Thymus (tissue), 11 donors: Measurements from ENCODE around the gene AKAP10. TPM values are rescaled to one million over a fixed set of nuclear protein-coding genes. Genes with fewer than 3 reads are reported as not detected.
"Not testable (repeated sequence)": the region's sequence is repeated elsewhere in the genome, so short reads cannot be mapped to it uniquely, and the experiment has no call there.

Experiments
- DNase-seq, 9 donors: peaks; one replicate each; pipeline ENCODE4 v3.0.0-alpha.2; 2013; ENCODE audit warnings: low spot score in 9 of 9, low read depth in 6 of 9, missing footprints in 1 of 9
- H3K27ac ChIP-seq, 2 donors: one replicate each; pipeline ENCODE4 v1.5.1; 2013; ENCODE audit warnings: control low read depth in 1 of 2, low read depth in 1 of 2, low read length in 1 of 2, mild to moderate bottlenecking in 1 of 2, moderate library complexity in 1 of 2
- H3K27me3 ChIP-seq, 2 donors: one replicate each; pipeline ENCODE4 v1.5.1; 2013; ENCODE audit warnings: low read length in 1 of 2; ENCODE audit not compliant: control insufficient read depth in 2 of 2, insufficient read depth in 1 of 2
- H3K36me3 ChIP-seq, 2 donors: one replicate each; pipeline ENCODE4 v1.5.1; 2013; ENCODE audit warnings: low read length in 1 of 2, mild to moderate bottlenecking in 1 of 2, moderate library complexity in 1 of 2; ENCODE audit not compliant: control insufficient read depth in 2 of 2, insufficient read depth in 2 of 2
- H3K4me1 ChIP-seq, 2 donors: one replicate each; pipeline ENCODE4 v1.5.1; 2013; ENCODE audit warnings: low read length in 2 of 2; ENCODE audit not compliant: control insufficient read depth in 2 of 2, insufficient read depth in 2 of 2
- H3K4me3 ChIP-seq, 2 donors: one replicate each; pipeline ENCODE4 v1.5.1; 2013; ENCODE audit warnings: low read length in 2 of 2, control low read depth in 1 of 2, mild to moderate bottlenecking in 1 of 2
- H3K9me3 ChIP-seq, 2 donors: one replicate each; pipeline ENCODE4 v1.5.1; 2013; ENCODE audit warnings: low read length in 1 of 2, mild to moderate bottlenecking in 1 of 2; ENCODE audit not compliant: control insufficient read depth in 2 of 2, insufficient read depth in 1 of 2
- WGBS: extraction: QIAGEN DNeasy Blood & Tissue Kit; methylation state at CpG from one replicate; pipeline ENCODE4 v1.1.7; 2013; 5-methylcytosine and 5-hydroxymethylcytosine counted together
- polyA plus RNA-seq: library from polyadenylated mRNA; stranded (reverse); fragments of 200-250 nt; gene quantifications from one replicate; pipeline ENCODE4 v1.2.3, GENCODE V29; 2013
- total RNA-seq: library from RNA; stranded (reverse); fragments of 120-200 nt; gene quantifications from one replicate; pipeline ENCODE4 v1.2.4, GENCODE V29; 2013
- donor health status: healthy.

Gene AKAP10
- total and polyA plus RNA-seq, 2 donors: 14.3 to 24.9 TPM

GRCh38 chr17:19955099-19955498, 22.5 kb downstream of the AKAP10 start:
- no peak for DNase-seq
- Histone ChIP-seq H3K36me3 (peaks cover 18 to 30% of the 10 kb centered on the region in 2 donors), H3K9me3 (peaks cover 0 to 1% of the 10 kb centered on the region in 2 donors), H3K27ac (no peak overlapping the region), H3K4me3 (no peak overlapping the region), H3K4me1 (no peaks in the 10 kb centered on the region), H3K27me3 (no peaks in the 10 kb centered on the region)
- 90% methylated on average over 7 of the region's 7 CpGs for WGBS

GRCh38 chr17:19951411-19951810, 26.2 kb downstream of the AKAP10 start:
- H3K27me3 ChIP-seq, H3K27ac ChIP-seq, H3K9me3 ChIP-seq, H3K4me3 ChIP-seq, H3K4me1 ChIP-seq, DNase-seq: not testable (repeated sequence)
- over 99% methylated on average over 5 of the region's 5 CpGs for WGBS
- H3K36me3 ChIP-seq: peaks cover 16 to 32% of the 10 kb centered on the region in 2 donors

- H3K27ac ChIP-seq, H3K4me1 ChIP-seq, H3K27me3 ChIP-seq, DNase-seq, H3K4me3 ChIP-seq, H3K9me3 ChIP-seq: not testable (repeated sequence)
- 99% methylated on average over 43 of the region's 43 CpGs for WGBS
- H3K36me3 ChIP-seq: peaks cover 20 to 27% of the 10 kb centered on the region in 2 donors
Observed at GRCh38 chr17:19950624-19951195, 26.9 kb downstream of the AKAP10 start.

DNA sequence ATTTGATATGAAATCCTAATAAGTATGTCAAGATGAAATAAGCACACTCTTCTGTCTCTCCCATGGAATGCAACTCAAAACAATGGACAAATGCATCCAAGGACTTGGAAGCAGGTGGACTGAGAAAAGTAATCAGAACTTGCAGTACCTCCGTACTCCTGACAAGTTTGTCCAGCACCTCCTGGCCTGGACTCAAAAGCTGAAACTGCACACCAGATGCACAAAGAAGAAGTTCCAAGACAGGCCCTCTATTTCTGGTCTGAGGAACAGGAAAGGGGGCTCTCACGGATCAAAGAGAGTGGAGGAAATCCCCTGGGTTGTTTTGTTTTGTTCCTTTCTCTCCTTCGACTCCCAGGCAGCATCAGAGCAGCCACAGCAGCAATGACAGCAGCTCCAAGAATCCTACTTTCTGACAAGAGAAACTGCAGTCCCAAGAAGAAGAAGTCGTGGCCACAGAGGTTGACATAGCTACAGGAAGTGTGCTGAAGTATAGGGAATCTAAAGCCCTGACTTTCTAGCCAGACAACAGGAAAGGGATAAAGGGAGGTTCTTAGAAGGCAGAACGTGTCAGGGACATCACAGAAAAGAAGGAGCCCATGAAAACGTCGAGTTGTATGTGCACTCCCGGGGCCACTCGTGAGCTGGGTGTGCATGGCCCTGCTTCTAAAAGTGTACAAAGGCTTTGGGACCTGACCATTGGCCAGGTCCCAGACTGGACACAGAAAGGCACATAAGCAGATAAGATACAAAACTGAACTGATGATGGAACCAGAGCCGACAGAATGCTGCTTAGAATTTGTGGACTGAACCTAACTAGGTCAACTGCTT, 29.3 kb downstream of the AKAP10 start:
- Histone ChIP-seq H3K4me3 (no peak overlapping the region), H3K27ac (peak overlapping the region in 1 of 2 donors; percentile 25), H3K9me3 (no peaks in the 10 kb centered on the region), H3K27me3 (no peaks in the 10 kb centered on the region), H3K4me1 (peaks cover 0 to 4% of the 10 kb centered on the region in 2 donors), H3K36me3 (peaks cover 26 to 38% of the 10 kb centered on the region in 2 donors)
- WGBS: 49% methylated on average over 10 of the region's 10 CpGs
- DNase-seq: peak in 1 of 9 donors; percentile 8

GRCh38 chr17:19946921-19947320, 30.7 kb downstream of the AKAP10 start:
- no peaks in the 10 kb centered on the region for H3K27me3 ChIP-seq
- H3K27ac ChIP-seq: no peak overlapping the region
- peaks cover 29 to 38% of the 10 kb centered on the region in 2 donors for H3K36me3 ChIP-seq
- no peaks in the 10 kb centered on the region for H3K9me3 ChIP-seq
- no peak overlapping the region for H3K4me3 ChIP-seq
- 99% methylated on average over 20 of the region's 20 CpGs for WGBS
- H3K4me1 ChIP-seq: peaks cover 0 to 4% of the 10 kb centered on the region in 2 donors
- DNase-seq: no peak

DNA sequence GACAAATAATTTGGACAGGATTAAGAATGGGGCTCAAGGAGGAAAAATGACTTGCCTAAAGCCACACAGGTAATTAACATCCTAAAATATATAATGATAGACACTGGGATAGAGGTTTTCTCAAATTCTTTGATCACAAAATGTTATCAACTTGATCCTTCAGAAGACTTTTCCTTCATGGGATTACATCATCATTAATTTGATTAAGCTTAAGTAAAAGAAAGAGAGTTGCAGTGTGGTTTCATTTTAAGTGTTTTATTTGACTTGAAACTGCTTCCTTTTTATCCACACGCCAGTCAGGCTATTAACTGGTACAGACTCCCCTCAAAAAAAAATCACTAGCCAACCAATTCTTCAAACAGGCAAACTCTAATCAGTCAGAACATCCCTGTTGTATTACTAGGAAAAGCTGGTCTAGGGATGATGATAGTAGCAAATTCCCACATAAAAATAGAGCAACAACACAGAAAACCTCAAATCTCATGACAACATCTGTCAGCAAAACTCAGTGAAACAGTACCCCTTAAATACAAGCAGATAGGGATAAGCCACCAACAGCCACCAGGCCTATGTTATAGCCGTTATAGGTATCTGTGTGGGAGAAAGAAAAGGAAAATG, 32.5 kb downstream of the AKAP10 start:
- 90% methylated on average over 2 of the region's 2 CpGs for WGBS
- Histone ChIP-seq H3K4me1 (peaks cover 0 to 4% of the 10 kb centered on the region in 2 donors), H3K9me3 (no peaks in the 10 kb centered on the region), H3K4me3 (no peak overlapping the region), H3K27me3 (no peaks in the 10 kb centered on the region), H3K27ac (no peak overlapping the region), H3K36me3 (peaks cover 36 to 53% of the 10 kb centered on the region in 2 donors)
- no peak for DNase-seq

GRCh38 chr17:19943599-19943998, 34.0 kb downstream of the AKAP10 start:
- H3K36me3 ChIP-seq: peaks cover 39 to 63% of the 10 kb centered on the region in 2 donors
- H3K9me3 ChIP-seq: no peaks in the 10 kb centered on the region
- no peak overlapping the region for H3K27ac ChIP-seq
- H3K27me3 ChIP-seq: no peaks in the 10 kb centered on the region
- H3K4me3 ChIP-seq: no peak overlapping the region
- peaks cover 0 to 3% of the 10 kb centered on the region in 2 donors for H3K4me1 ChIP-seq
- no peak for DNase-seq

DNA sequence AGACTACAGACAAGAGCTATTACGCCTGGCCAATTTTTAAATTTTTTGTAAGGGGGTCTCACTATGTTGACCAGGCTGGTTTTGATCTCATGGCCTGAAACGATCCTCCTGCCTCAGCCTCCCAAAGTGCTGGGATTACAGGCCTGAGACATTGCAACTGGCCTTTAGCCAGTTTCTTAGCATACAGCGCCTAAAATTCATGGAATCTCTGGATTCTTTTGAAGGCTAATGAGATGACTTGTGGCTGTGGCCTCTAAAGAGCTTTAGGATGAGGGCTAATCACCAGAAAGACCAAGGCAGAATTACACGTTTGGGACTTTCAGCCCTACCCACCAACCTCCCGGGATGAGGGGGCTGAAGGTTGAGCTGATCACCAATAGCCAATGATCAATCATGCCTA, 34.6 kb downstream of the AKAP10 start:
- H3K4me1 ChIP-seq: no peaks in the 10 kb centered on the region
- no peak overlapping the region for H3K4me3 ChIP-seq
- no peak overlapping the region for H3K27ac ChIP-seq
- H3K36me3 ChIP-seq: peaks cover 38 to 64% of the 10 kb centered on the region in 2 donors
- no peaks in the 10 kb centered on the region for H3K27me3 ChIP-seq
- no peak for DNase-seq
- 97% methylated on average over 5 of the region's 5 CpGs for WGBS
- no peaks in the 10 kb centered on the region for H3K9me3 ChIP-seq
